CD4-positive, CD25-positive, alpha-beta regulatory T cell (primary cell): Measurements from ENCODE around the gene EPS8L3. TPM values are rescaled to one million over a fixed set of nuclear protein-coding genes. Genes with fewer than 3 reads are reported as not detected.
A peak's percentile ranks its signal among the peaks of the same experiment; 100 is the strongest.

Source experiments
- ATAC-seq, 2 donors: fragments of 150-1000 bp; cut with Tn5 transposase; one replicate each; pipeline ENCODE4 v1.10.0; 2021; ENCODE audit warnings: low read depth in 2 of 2, moderate number of reproducible peaks in 2 of 2, moderate library complexity in 1 of 2
- DNase-seq, 3 donors: peaks; one replicate each; pipeline versions ENCODE4 v3.0.0 to v3.0.0-alpha.2; 2012 to 2022; ENCODE audit warnings: mixed read lengths in 1 of 3
- H3K27ac ChIP-seq: one replicate; pipeline ENCODE4 v1.7.0; 2013; ENCODE audit warnings: mild to moderate bottlenecking, low read length; ENCODE audit not compliant: insufficient read depth, poor library complexity, severe bottlenecking
- H3K27me3 ChIP-seq: one replicate; pipeline ENCODE4 v1.7.0; 2013; ENCODE audit warnings: low read length; ENCODE audit not compliant: control insufficient read depth, insufficient read depth
- H3K36me3 ChIP-seq: one replicate; pipeline ENCODE4 v1.7.0; 2013; ENCODE audit warnings: mild to moderate bottlenecking, low read length, moderate library complexity; ENCODE audit not compliant: control insufficient read depth, insufficient read depth
- H3K4me1 ChIP-seq: 2 replicates; pipeline ENCODE4 v1.7.0; 2013; ENCODE audit warnings: mild to moderate bottlenecking, low read length; ENCODE audit not compliant: insufficient read depth, control insufficient read depth, poor library complexity, severe bottlenecking
- H3K4me3 ChIP-seq: one replicate; pipeline ENCODE4 v1.7.0; 2013; ENCODE audit warnings: low read depth, mild to moderate bottlenecking, low read length, moderate library complexity
- H3K9me3 ChIP-seq, 2 experiments: 1 replicate in 1 of 2; 2 replicates in 1 of 2; pipeline ENCODE4 v1.7.0; 2013; ENCODE audit warnings: low read length in 2 of 2, mild to moderate bottlenecking in 1 of 2, moderate library complexity in 1 of 2; ENCODE audit not compliant: control insufficient read depth in 2 of 2
- H3K27ac Mint-ChIP-seq, 3 donors: one replicate each; pipeline ENCODE4 v1.8.0; 2020 to 2022; ENCODE audit warnings: mild to moderate bottlenecking in 3 of 3, mixed read lengths in 3 of 3, moderate library complexity in 2 of 3
- H3K27me3 Mint-ChIP-seq: one replicate; pipeline ENCODE4 v1.8.0; 2022; ENCODE audit warnings: mild to moderate bottlenecking, mixed read lengths
- H3K36me3 Mint-ChIP-seq: one replicate; pipeline ENCODE4 v1.8.0; 2020; ENCODE audit warnings: mixed read lengths
- H3K4me1 Mint-ChIP-seq, 4 donors: one replicate each; pipeline ENCODE4 v1.8.0; 2020 to 2022; ENCODE audit warnings: mixed read lengths in 4 of 4, mild to moderate bottlenecking in 1 of 4
- H3K4me3 Mint-ChIP-seq, 4 donors: one replicate each; pipeline ENCODE4 v1.8.0; 2020 to 2022; ENCODE audit warnings: mild to moderate bottlenecking in 4 of 4, mixed read lengths in 4 of 4, moderate library complexity in 3 of 4
- H3K9me3 Mint-ChIP-seq, 7 donors: one replicate each; pipeline ENCODE4 v1.8.0; 2020 to 2022; ENCODE audit warnings: mixed read lengths in 7 of 7, mild to moderate bottlenecking in 3 of 7, moderate library complexity in 2 of 7
- polyA plus RNA-seq, 4 donors: library from polyadenylated mRNA; unstranded; fragments of 300-500 nt; fragmentation: Illumina TruSeq; gene quantifications; one replicate each; pipeline ENCODE4 v1.2.3, GENCODE V29; 2021
- total RNA-seq: library from RNA; stranded (reverse); gene quantifications from one replicate; pipeline ENCODE4 v1.2.3, GENCODE V29; 2022

EPS8L3 gene
- total and polyA plus RNA-seq, 5 donors from 2014 or later = not detected

DNA sequence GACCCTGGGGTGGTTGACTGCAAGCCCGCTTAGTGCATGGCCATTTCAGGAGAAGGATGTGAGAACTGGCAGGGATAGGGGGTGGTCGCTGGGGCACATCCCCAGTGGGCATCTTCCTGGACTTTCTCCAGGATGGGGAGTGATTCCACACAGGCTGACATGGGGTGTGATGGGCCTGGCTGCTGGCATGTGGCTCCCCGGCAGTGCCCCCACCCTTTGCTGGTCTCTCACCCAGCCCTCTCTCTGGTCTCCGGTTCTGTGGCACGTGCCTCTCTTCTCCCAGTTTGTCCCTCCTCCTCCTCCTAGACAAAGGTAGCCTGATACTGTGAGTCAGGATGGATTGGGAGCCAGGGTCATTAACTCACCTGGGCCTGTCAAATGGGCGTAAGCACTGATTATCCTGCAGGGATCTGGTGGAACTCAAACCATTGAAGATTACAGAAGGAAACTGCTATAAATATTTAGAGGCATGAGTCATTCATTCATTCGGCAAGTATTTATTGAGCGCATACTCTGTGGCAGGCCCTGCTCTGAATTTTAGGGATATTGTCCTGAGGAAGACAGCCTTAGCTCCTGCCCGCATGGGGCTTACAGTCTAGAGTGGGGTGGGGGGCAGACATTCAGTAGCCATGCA lies 23.6 kb upstream of the EPS8L3 start:
- Mint-ChIP-seq H3K36me3 (no peaks in the 10 kb centered on the region), H3K27ac (peak overlapping the region in 1 of 3 donors; percentile 76), H3K4me3 (peak overlapping the region in 1 of 4 donors; percentile 26), H3K27me3 (no peaks in the 10 kb centered on the region), H3K9me3 (no peaks in the 10 kb centered on the region), H3K4me1 (peaks cover 0 to 54% (median 34%) of the 10 kb centered on the region in 4 donors)
- H3K36me3 ChIP-seq = no peaks in the 10 kb centered on the region
- H3K4me1 ChIP-seq = peaks cover 36% of the 10 kb centered on the region
- H3K9me3 ChIP-seq = no peaks in the 10 kb centered on the region
- DNase-seq (no peak), ATAC-seq (no peak)
- H3K27me3 ChIP-seq = no peaks in the 10 kb centered on the region
- no peak overlapping the region for H3K4me3 ChIP-seq
- H3K27ac ChIP-seq = no peak overlapping the region

DNA sequence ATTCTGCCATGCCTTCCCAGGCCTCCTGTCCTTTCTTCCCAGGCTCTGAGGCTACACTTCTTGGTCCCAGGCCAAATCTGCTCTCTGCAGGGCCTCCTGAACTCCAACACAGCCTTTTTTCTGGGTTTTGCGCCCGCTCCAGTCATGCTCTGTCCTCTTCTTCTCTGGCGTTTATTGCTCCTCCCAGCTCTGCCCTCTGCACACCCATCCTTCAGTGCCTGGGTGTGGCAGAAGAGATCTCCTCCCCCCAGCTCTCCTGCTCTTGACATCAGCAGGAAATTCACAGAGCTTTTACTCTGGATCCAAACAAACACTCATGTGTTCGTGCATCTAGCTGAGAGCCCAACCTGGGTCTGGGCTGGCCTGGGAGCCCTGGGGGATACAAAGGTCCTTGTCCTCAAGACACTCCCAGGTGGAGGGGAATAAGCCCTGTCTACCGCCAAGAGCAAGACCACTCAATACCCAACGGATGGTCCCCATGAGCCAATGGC lies 22.9 kb upstream of the EPS8L3 start:
- Histone ChIP-seq H3K27ac (no peak overlapping the region), H3K36me3 (no peaks in the 10 kb centered on the region), H3K4me3 (no peak overlapping the region), H3K27me3 (no peaks in the 10 kb centered on the region), H3K9me3 (no peaks in the 10 kb centered on the region), H3K4me1 (peaks cover 28% of the 10 kb centered on the region)
- H3K4me3 Mint-ChIP-seq = no peak overlapping the region
- no peaks in the 10 kb centered on the region for H3K36me3 Mint-ChIP-seq
- DNase-seq (no peak), ATAC-seq (no peak)
- H3K4me1 Mint-ChIP-seq = peaks cover 0 to 48% (median 34%) of the 10 kb centered on the region in 4 donors
- H3K9me3 Mint-ChIP-seq = no peaks in the 10 kb centered on the region
- H3K27ac Mint-ChIP-seq = no peak overlapping the region
- H3K27me3 Mint-ChIP-seq = no peaks in the 10 kb centered on the region

DNA sequence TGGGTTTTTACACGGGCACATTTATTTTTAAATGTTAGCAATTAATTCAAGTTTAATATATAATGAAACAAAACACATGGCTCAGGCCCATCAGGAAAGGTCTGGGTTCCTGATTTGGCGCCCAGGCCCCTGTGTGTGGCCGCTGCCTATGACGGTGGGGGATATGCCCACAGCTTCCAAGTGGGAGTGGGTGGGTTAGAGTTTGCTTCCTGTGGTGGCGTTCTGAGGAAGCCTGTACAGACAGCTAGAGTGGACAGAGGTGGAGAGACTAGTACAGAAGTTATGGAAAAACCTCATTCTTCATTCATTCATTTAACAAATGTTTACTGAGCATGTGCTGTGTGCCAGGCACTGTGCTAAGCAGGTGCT lies 22.4 kb upstream of the EPS8L3 start:
- peaks cover 0 to 43% (median 29%) of the 10 kb centered on the region in 4 donors for H3K4me1 Mint-ChIP-seq
- peaks cover 23% of the 10 kb centered on the region for H3K4me1 ChIP-seq
- H3K27ac ChIP-seq = no peak overlapping the region
- peak overlapping the region in 1 of 3 donors; percentile 72 for H3K27ac Mint-ChIP-seq
- no peaks in the 10 kb centered on the region for H3K27me3 ChIP-seq
- H3K4me3 ChIP-seq = no peak overlapping the region
- no peak for ATAC-seq
- DNase-seq = no peak
- no peaks in the 10 kb centered on the region for H3K36me3 Mint-ChIP-seq
- H3K36me3 ChIP-seq = no peaks in the 10 kb centered on the region
- peak overlapping the region in 1 of 4 donors; percentile 13 for H3K4me3 Mint-ChIP-seq
- H3K9me3 ChIP-seq = peaks cover 0 to under 1% of the 10 kb centered on the region in 2 experiments
- H3K9me3 Mint-ChIP-seq = no peaks in the 10 kb centered on the region
- H3K27me3 Mint-ChIP-seq = no peaks in the 10 kb centered on the region

DNA sequence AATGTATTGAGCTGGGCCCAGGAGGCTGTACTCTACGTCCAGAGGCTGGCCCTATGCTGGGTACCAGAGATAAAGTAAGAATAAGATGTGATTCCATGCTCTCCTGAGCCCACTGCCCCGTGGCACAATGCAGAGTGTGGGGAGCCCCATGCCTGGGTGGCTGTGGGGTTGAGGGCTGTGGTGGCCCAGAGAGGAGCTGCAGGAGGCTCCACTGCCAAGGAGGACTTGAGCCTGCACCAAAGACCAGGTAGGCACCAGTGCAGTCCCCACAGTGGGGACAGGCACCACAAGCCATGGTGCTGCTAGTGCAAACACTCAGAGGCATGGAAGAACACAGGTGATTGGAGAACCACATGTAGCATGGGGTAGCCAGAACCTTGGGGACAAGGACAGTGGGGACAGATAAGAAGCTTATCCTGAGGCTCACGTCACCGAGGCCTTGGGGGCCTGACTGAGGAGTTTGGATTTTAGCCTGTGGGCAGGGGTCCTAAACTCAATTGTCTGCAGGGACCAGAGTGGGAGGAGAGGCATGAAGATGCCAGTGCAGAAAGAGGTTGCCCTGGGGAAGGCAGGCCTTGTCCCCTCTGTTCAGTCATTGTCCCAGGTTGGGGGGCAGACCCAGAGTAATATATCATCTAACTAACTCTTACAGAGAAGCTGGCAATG lies 21.9 kb upstream of the EPS8L3 start:
- Mint-ChIP-seq H3K4me1 (peaks cover 0 to 38% (median 25%) of the 10 kb centered on the region in 4 donors), H3K4me3 (no peak overlapping the region), H3K9me3 (peaks cover 0 to 5% (median 0%) of the 10 kb centered on the region in 7 donors), H3K36me3 (no peaks in the 10 kb centered on the region), H3K27me3 (no peaks in the 10 kb centered on the region), H3K27ac (peak overlapping the region in 1 of 3 donors; percentile 67)
- Histone ChIP-seq H3K27ac (no peak overlapping the region), H3K36me3 (no peaks in the 10 kb centered on the region), H3K4me3 (no peak overlapping the region), H3K27me3 (no peaks in the 10 kb centered on the region), H3K9me3 (peaks cover 5% of the 10 kb centered on the region in 2 experiments), H3K4me1 (peaks cover 18% of the 10 kb centered on the region)
- DNase-seq (no peak), ATAC-seq (no peak)

DNA sequence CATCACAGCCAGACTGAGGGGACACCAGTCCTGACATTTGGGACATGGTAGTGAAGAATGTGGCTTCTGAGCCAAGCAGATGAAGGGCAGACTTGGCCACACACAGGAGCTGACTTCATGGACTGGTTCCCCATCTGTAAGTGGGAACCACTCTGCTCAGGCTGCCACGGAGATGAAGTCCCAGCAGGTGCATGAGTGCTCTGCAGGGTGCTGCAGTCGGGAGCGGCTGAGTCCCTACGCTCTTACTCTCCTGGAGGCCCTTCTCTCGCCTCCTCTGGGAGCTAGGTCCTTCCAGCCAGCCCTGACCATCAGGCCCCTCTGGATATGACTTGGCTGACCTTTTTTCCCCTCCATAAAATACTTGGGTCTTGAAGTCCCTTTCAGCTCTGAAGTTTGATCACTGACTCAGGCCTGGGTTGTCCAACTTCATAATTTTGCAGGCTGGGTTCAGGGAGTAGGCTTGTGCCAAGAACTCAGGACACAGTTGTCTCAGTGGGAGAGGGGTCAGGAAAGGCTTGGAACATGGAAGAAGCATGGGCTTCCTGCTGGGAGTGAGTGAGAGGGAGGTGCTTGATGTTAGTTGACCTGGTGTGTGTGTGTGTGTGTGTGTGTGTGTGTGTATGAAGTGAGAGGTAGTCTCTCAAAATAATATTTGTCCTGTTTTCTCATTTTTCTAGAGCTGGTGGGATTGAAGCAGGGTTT lies 21.0 kb upstream of the EPS8L3 start:
- Mint-ChIP-seq H3K4me3 (no peak overlapping the region), H3K27ac (peak overlapping the region in 2 of 3 donors; percentile 5 to 75), H3K4me1 (peaks cover 0 to 29% (median 18%) of the 10 kb centered on the region in 4 donors), H3K27me3 (no peaks in the 10 kb centered on the region), H3K9me3 (peaks cover 0 to 7% (median 0%) of the 10 kb centered on the region in 7 donors), H3K36me3 (no peaks in the 10 kb centered on the region)
- DNase-seq = no peak
- Histone ChIP-seq H3K4me3 (no peak overlapping the region), H3K27ac (no peak overlapping the region), H3K36me3 (no peaks in the 10 kb centered on the region), H3K27me3 (no peaks in the 10 kb centered on the region), H3K9me3 (peaks cover 5 to 6% of the 10 kb centered on the region in 2 experiments), H3K4me1 (peaks cover 10% of the 10 kb centered on the region)
- no peak for ATAC-seq

DNA sequence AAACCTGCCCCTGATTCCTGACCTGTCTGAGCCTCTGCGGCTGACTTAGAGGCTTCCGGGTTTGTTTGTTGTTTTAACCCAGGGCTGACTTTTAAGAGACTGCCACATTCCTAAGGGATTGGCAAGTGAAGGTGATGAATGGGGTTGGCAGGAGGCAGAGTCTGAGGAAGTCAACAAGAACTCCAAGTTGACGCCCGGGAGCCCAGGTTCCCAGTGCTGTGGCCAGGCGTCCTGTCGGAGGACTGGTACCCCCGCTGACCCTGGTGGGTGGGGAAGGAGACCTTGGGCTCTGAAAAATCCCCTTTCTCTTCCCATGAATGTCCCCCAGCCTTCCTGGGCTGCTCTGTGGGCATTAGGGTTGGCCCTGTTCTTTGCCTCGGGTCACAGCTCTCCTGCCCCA lies 19.7 kb upstream of the EPS8L3 start:
- H3K27me3 Mint-ChIP-seq = no peaks in the 10 kb centered on the region
- Histone ChIP-seq H3K36me3 (no peaks in the 10 kb centered on the region), H3K9me3 (peaks cover 5 to 6% of the 10 kb centered on the region in 2 experiments), H3K4me1 (no peaks in the 10 kb centered on the region), H3K27me3 (no peaks in the 10 kb centered on the region), H3K27ac (no peak overlapping the region), H3K4me3 (no peak overlapping the region)
- ATAC-seq (no peak), DNase-seq (no peak)
- no peak overlapping the region for H3K4me3 Mint-ChIP-seq
- H3K4me1 Mint-ChIP-seq = peaks cover 0 to 20% (median 10%) of the 10 kb centered on the region in 4 donors
- H3K9me3 Mint-ChIP-seq = peaks cover 0 to 7% (median 0%) of the 10 kb centered on the region in 7 donors
- H3K36me3 Mint-ChIP-seq = no peaks in the 10 kb centered on the region
- no peak overlapping the region for H3K27ac Mint-ChIP-seq

DNA sequence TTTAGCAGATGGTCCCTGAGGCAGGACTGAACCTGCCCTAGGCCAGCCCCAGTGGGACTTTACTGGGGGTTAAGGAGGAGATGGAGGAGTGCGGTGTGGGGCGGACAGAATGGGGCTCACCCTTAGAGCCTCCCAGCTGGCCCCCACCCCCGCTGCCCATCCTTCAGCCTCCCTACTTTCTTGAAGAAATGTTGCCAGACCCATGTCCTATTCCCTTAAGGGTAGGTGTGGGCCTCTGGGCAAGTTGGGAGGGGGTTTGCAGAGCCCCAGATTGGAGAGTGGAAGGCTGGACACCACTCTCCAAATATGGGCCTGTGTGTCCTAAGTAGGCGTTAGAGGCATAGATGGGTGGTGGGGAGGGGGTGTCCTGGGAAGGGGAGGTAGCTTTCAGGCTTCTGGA lies 19.2 kb upstream of the EPS8L3 start:
- peaks cover 5 to 6% of the 10 kb centered on the region in 2 experiments for H3K9me3 ChIP-seq
- Mint-ChIP-seq H3K36me3 (no peaks in the 10 kb centered on the region), H3K4me1 (peaks cover 0 to 20% (median 9%) of the 10 kb centered on the region in 4 donors), H3K4me3 (no peak overlapping the region), H3K9me3 (peaks cover 0 to 7% (median 0%) of the 10 kb centered on the region in 7 donors), H3K27ac (no peak overlapping the region), H3K27me3 (no peaks in the 10 kb centered on the region)
- H3K4me3 ChIP-seq = no peak overlapping the region
- DNase-seq (no peak), ATAC-seq (no peak)
- no peaks in the 10 kb centered on the region for H3K27me3 ChIP-seq
- no peak overlapping the region for H3K27ac ChIP-seq
- H3K36me3 ChIP-seq = no peaks in the 10 kb centered on the region
- no peaks in the 10 kb centered on the region for H3K4me1 ChIP-seq
